ENCODE data around the gene SLC12A6. TPM values are rescaled to one million over a fixed set of nuclear protein-coding genes. Genes with fewer than 3 reads are reported as not detected.

Gene SLC12A6
- total and polyA plus RNA-seq, 2 of the 13 experiments (the other 11 are each of a cell fraction or from before 2014, with no cell fraction given) = 15.2 to 30.1 TPM

DNA sequence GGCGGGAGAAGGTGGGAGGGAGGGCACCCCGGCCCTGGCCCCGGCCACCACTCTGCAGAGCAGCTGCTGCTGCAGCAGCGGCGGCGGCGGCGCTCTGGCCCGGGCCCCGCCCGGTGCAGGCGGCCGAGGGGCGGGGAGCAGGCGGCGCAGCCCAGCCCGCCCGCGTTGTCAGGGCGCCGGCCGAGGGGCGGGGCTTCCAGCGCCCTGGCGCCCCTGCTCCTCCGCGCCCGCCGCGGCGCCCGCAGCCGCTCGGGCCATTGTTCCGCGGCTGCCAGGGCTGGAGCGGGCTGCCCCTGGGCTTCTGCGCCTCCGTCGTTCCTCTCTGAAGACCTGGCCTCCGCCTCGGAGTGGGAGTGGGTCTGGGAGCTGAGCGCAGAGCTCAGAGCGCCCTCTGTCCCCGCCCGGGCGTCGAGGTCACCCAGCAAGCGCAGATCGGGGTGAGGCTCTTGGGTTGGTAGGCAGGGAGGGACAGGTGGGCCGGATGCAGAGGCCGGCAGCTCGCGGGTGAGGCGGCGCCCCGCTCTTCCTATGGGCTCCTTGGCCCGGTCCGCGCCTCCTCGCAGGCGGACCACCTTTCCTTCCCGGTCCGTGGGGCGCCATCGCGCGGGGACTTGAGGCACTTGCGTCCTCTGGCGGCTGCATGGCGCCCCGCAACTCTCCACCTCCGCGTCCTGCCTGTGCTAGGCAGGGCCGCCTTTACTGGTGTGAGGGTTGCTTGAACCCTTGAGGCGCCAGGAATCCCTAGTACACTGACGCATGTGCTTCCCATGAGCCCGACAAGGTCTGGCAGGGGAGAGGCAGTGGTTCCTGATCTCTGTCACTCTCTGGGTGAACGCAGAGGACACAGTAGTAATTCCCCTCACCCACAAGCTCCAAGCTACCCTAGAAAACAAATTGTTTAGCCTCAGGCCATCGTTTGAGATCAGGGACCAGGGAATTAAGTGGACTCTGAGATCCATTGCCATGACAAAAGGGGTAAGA, 29.8 kb upstream of the SLC12A6 start, which contains the start of gene LPCAT4 (continued):
- TF ChIP-seq MATR3 (CRISPR knock-in tag; IDR thresholded peaks at IDR 0.05) (no peak), KDM6A (CRISPR knock-in tag; IDR thresholded peaks at IDR 0.05; ENCODE audit: low read depth) (no peak), MLXIP (CRISPR knock-in tag; IDR thresholded peaks at IDR 0.05; ENCODE audit: borderline replicate concordance) (no peak), MED13 (CRISPR knock-in tag; IDR thresholded peaks at IDR 0.05) (no peak), ZBTB42 (CRISPR knock-in tag; IDR thresholded peaks at IDR 0.05) (peak; percentile 83; the same call in 1 of the 2 replicates), ZNF441 (CRISPR knock-in tag; IDR thresholded peaks at IDR 0.05; ENCODE audit: borderline replicate concordance) (peak; percentile 81; the same call in 1 of the 2 replicates), PAWR (CRISPR knock-in tag; IDR thresholded peaks at IDR 0.05; ENCODE audit: borderline replicate concordance) (no peak), KDM3A (CRISPR knock-in tag; IDR thresholded peaks at IDR 0.05; ENCODE audit: low read depth) (peak; percentile 36; the same call in 1 of the 2 replicates), CREBL2 (CRISPR knock-in tag; IDR thresholded peaks at IDR 0.05; ENCODE audit: borderline replicate concordance) (no peak), ZNF629 (CRISPR knock-in tag; conservative IDR thresholded peaks at IDR 0.05) (no peak), NFIB (CRISPR knock-in tag; IDR thresholded peaks at IDR 0.05; ENCODE audit: borderline replicate concordance) (no peak), SIX1 (CRISPR knock-in tag; IDR thresholded peaks at IDR 0.05; ENCODE audit: borderline replicate concordance) (no peak), MYPOP (CRISPR knock-in tag; IDR thresholded peaks at IDR 0.05) (peak; percentile 87; the same call in 1 of the 2 replicates), NFIC (IDR thresholded peaks at IDR 0.05; ENCODE audit: low read length) (no peak), MED1 (CRISPR knock-in tag; IDR thresholded peaks at IDR 0.05) (no peak; the same call in none of the 2 replicates), KLF9 (CRISPR knock-in tag; IDR thresholded peaks at IDR 0.05; ENCODE audit: low read depth) (no peak), LCORL (IDR thresholded peaks at IDR 0.05) (no peak), LCORL (CRISPR knock-in tag; IDR thresholded peaks at IDR 0.05) (no peak; the same call in none of the 2 replicates), ZNF501 (CRISPR knock-in tag; IDR thresholded peaks at IDR 0.05) (peak; percentile 79)
- TF ChIP-seq, protein P1, sequence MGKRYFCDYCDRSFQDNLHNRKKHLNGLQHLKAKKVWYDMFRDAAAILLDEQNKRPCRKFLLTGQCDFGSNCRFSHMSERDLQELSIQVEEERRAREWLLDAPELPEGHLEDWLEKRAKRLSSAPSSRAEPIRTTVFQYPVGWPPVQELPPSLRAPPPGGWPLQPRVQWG (CRISPR knock-in tag; IDR thresholded peaks at IDR 0.05; ENCODE audit: borderline replicate concordance, low read depth) = no peak
- TF ChIP-seq, protein P2, sequence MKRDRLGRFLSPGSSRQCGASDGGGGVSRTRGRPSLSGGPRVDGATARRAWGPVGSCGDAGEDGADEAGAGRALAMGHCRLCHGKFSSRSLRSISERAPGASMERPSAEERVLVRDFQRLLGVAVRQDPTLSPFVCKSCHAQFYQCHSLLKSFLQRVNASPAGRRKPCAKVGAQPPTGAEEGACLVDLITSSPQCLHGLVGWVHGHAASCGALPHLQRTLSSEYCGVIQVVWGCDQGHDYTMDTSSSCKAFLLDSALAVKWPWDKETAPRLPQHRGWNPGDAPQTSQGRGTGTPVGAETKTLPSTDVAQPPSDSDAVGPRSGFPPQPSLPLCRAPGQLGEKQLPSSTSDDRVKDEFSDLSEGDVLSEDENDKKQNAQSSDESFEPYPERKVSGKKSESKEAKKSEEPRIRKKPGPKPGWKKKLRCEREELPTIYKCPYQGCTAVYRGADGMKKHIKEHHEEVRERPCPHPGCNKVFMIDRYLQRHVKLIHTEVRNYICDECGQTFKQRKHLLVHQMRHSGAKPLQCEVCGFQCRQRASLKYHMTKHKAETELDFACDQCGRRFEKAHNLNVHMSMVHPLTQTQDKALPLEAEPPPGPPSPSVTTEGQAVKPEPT (CRISPR knock-in tag; IDR thresholded peaks at IDR 0.05; ENCODE audit: low read depth) = no peak

All from HepG2 (cell line).